Measurements from ENCODE around the gene MGAT5. TPM values are rescaled to one million over a fixed set of nuclear protein-coding genes. Genes with fewer than 3 reads are reported as not detected.

MGAT5 gene
- total and polyA plus RNA-seq, 4 donors = 6.1 to 49.7 (median 22.1) TPM

GRCh38 chr2:134357814-134358213 lies 103.9 kb downstream of the MGAT5 start:
- DNase-seq = no peak
- intact Hi-C loops (cut with DNase I) = no loop called here
- Histone ChIP-seq H3K9me3 (ENCODE audit: control insufficient read depth, low read length) (no peaks in the 10 kb centered on the region), H3K4me1 (ENCODE audit: control insufficient read depth in 1 of 2, insufficient read depth in 2 of 2, low read length in 2 of 2) (peaks cover 4 to 7% of the 10 kb centered on the region in 2 donors), H3K36me3 (ENCODE audit: control insufficient read depth in 1 of 2, insufficient read depth in 2 of 2, low read length in 1 of 2) (peaks cover 0 to 2% of the 10 kb centered on the region in 2 donors), H3K4me3 (ENCODE audit: low read length in 2 of 2) (no peak overlapping the region), H3K27ac (ENCODE audit: low read depth in 1 of 2, low read length in 2 of 2) (no peak overlapping the region), H3K27me3 (ENCODE audit: control insufficient read depth in 1 of 2, insufficient read depth in 2 of 2, low read length in 1 of 2) (no peaks in the 10 kb centered on the region)
- WGBS, 2 donors = 82 to 88% methylated on average over 3 of the region's 3 CpGs
- ATAC-seq (ENCODE audit: low FRiP score) = no peak

GRCh38 chr2:134359367-134360081 lies 105.7 kb downstream of the MGAT5 start:
- H3K27me3 ChIP-seq (ENCODE audit: control insufficient read depth in 1 of 2, insufficient read depth in 2 of 2, low read length in 1 of 2) = no peaks in the 10 kb centered on the region
- no peak overlapping the region for H3K4me3 ChIP-seq (ENCODE audit: low read length in 2 of 2)
- H3K27ac ChIP-seq (ENCODE audit: low read depth in 1 of 2, low read length in 2 of 2) = peak overlapping the region in 1 of 2 donors; percentile 54
- no peaks in the 10 kb centered on the region for H3K9me3 ChIP-seq (ENCODE audit: control insufficient read depth, low read length)
- intact Hi-C loops (cut with DNase I) = no loop called here
- DNase-seq (no peak), ATAC-seq (ENCODE audit: low FRiP score) (no peak)
- peaks cover 4 to 7% of the 10 kb centered on the region in 2 donors for H3K4me1 ChIP-seq (ENCODE audit: control insufficient read depth in 1 of 2, insufficient read depth in 2 of 2, low read length in 2 of 2)
- 61% methylated on average over 10 of the region's 10 CpGs for WGBS, 2 donors
- peaks cover 0 to 2% of the 10 kb centered on the region in 2 donors for H3K36me3 ChIP-seq (ENCODE audit: control insufficient read depth in 1 of 2, insufficient read depth in 2 of 2, low read length in 1 of 2)

- no peaks in the 10 kb centered on the region for H3K9me3 ChIP-seq (ENCODE audit: control insufficient read depth, low read length)
- no peaks in the 10 kb centered on the region for H3K27me3 ChIP-seq (ENCODE audit: control insufficient read depth in 1 of 2, insufficient read depth in 2 of 2, low read length in 1 of 2)
- DNase-seq (peak; percentile 58 to 66), ATAC-seq (ENCODE audit: low FRiP score) (peak; percentile 66)
- 6 to 9% methylated on average over 10 of the region's 10 CpGs for WGBS, 2 donors
- peaks cover 4 to 7% of the 10 kb centered on the region in 2 donors for H3K4me1 ChIP-seq (ENCODE audit: control insufficient read depth in 1 of 2, insufficient read depth in 2 of 2, low read length in 2 of 2)
- peak overlapping the region in 1 of 2 donors; percentile 94 for H3K27ac ChIP-seq (ENCODE audit: low read depth in 1 of 2, low read length in 2 of 2)
- H3K36me3 ChIP-seq (ENCODE audit: control insufficient read depth in 1 of 2, insufficient read depth in 2 of 2, low read length in 1 of 2) = peaks cover 0 to 2% of the 10 kb centered on the region in 2 donors
- intact Hi-C loops (cut with DNase I) = no loop called here
- H3K4me3 ChIP-seq (ENCODE audit: low read length in 2 of 2) = peak overlapping the region in 1 of 2 donors; percentile 34
These were observed 107.0 kb downstream of the MGAT5 start for GRCh38 chr2:134360745-134361487.

- WGBS, 2 donors = 97 to 100% methylated on average over 1 of the region's 1 CpG
- intact Hi-C loops (cut with DNase I) = no loop called here
- no peaks in the 10 kb centered on the region for H3K27me3 ChIP-seq (ENCODE audit: control insufficient read depth in 1 of 2, insufficient read depth in 2 of 2, low read length in 1 of 2)
- ATAC-seq (ENCODE audit: low FRiP score) = no peak
- H3K27ac ChIP-seq (ENCODE audit: low read depth in 1 of 2, low read length in 2 of 2) = no peak overlapping the region
- H3K9me3 ChIP-seq (ENCODE audit: control insufficient read depth, low read length) = no peaks in the 10 kb centered on the region
- peaks cover 4 to 7% of the 10 kb centered on the region in 2 donors for H3K4me1 ChIP-seq (ENCODE audit: control insufficient read depth in 1 of 2, insufficient read depth in 2 of 2, low read length in 2 of 2)
- H3K36me3 ChIP-seq (ENCODE audit: control insufficient read depth in 1 of 2, insufficient read depth in 2 of 2, low read length in 1 of 2) = peaks cover 0 to 4% of the 10 kb centered on the region in 2 donors
- no peak overlapping the region for H3K4me3 ChIP-seq (ENCODE audit: low read length in 2 of 2)
- no peak for DNase-seq
These were observed 107.8 kb downstream of the MGAT5 start for GRCh38 chr2:134361648-134362047.

- no peaks in the 10 kb centered on the region for H3K9me3 ChIP-seq (ENCODE audit: control insufficient read depth, low read length)
- intact Hi-C loops (cut with DNase I) = no loop called here
- 91 to 94% methylated on average over 1 of the region's 1 CpG for WGBS, 2 donors
- H3K27me3 ChIP-seq (ENCODE audit: control insufficient read depth in 1 of 2, insufficient read depth in 2 of 2, low read length in 1 of 2) = no peaks in the 10 kb centered on the region
- no peak for ATAC-seq (ENCODE audit: low FRiP score)
- peaks cover 4 to 7% of the 10 kb centered on the region in 2 donors for H3K4me1 ChIP-seq (ENCODE audit: control insufficient read depth in 1 of 2, insufficient read depth in 2 of 2, low read length in 2 of 2)
- no peak overlapping the region for H3K4me3 ChIP-seq (ENCODE audit: low read length in 2 of 2)
- H3K36me3 ChIP-seq (ENCODE audit: control insufficient read depth in 1 of 2, insufficient read depth in 2 of 2, low read length in 1 of 2) = peaks cover 0 to 4% of the 10 kb centered on the region in 2 donors
- H3K27ac ChIP-seq (ENCODE audit: low read depth in 1 of 2, low read length in 2 of 2) = no peak overlapping the region
- DNase-seq = no peak
These were observed 108.3 kb downstream of the MGAT5 start for GRCh38 chr2:134362152-134362668.

- H3K4me1 ChIP-seq (ENCODE audit: control insufficient read depth in 1 of 2, insufficient read depth in 2 of 2, low read length in 2 of 2) = peaks cover 6 to 8% of the 10 kb centered on the region in 2 donors
- DNase-seq = no peak
- no peaks in the 10 kb centered on the region for H3K9me3 ChIP-seq (ENCODE audit: control insufficient read depth, low read length)
- H3K4me3 ChIP-seq (ENCODE audit: low read length in 2 of 2) = no peak overlapping the region
- H3K27ac ChIP-seq (ENCODE audit: low read depth in 1 of 2, low read length in 2 of 2) = no peak overlapping the region
- ATAC-seq (ENCODE audit: low FRiP score) = no peak
- 42% methylated on average over 1 of the region's 1 CpG for WGBS, 2 donors
- H3K27me3 ChIP-seq (ENCODE audit: control insufficient read depth in 1 of 2, insufficient read depth in 2 of 2, low read length in 1 of 2) = no peaks in the 10 kb centered on the region
- H3K36me3 ChIP-seq (ENCODE audit: control insufficient read depth in 1 of 2, insufficient read depth in 2 of 2, low read length in 1 of 2) = peaks cover 0 to 4% of the 10 kb centered on the region in 2 donors
- intact Hi-C loops (cut with DNase I) = no loop called here
These were observed 108.9 kb downstream of the MGAT5 start for GRCh38 chr2:134362740-134363139.

GRCh38 chr2:134365356-134365755 lies 111.5 kb downstream of the MGAT5 start:
- WGBS, 2 donors = 83 to 84% methylated on average over 3 of the region's 3 CpGs
- Histone ChIP-seq H3K4me3 (ENCODE audit: low read length in 2 of 2) (no peak overlapping the region), H3K27ac (ENCODE audit: low read depth in 1 of 2, low read length in 2 of 2) (no peak overlapping the region), H3K4me1 (ENCODE audit: control insufficient read depth in 1 of 2, insufficient read depth in 2 of 2, low read length in 2 of 2) (peaks cover 3 to 9% of the 10 kb centered on the region in 2 donors), H3K9me3 (ENCODE audit: control insufficient read depth, low read length) (no peaks in the 10 kb centered on the region), H3K27me3 (ENCODE audit: control insufficient read depth in 1 of 2, insufficient read depth in 2 of 2, low read length in 1 of 2) (no peaks in the 10 kb centered on the region), H3K36me3 (ENCODE audit: control insufficient read depth in 1 of 2, insufficient read depth in 2 of 2, low read length in 1 of 2) (peaks cover 0 to 4% of the 10 kb centered on the region in 2 donors)
- DNase-seq (peak in 1 of 2 donors; percentile 66), ATAC-seq (ENCODE audit: low FRiP score) (no peak)
- intact Hi-C loops (cut with DNase I) = no loop called here

- Histone ChIP-seq H3K36me3 (ENCODE audit: control insufficient read depth in 1 of 2, insufficient read depth in 2 of 2, low read length in 1 of 2) (peaks cover 0 to 4% of the 10 kb centered on the region in 2 donors), H3K4me1 (ENCODE audit: control insufficient read depth in 1 of 2, insufficient read depth in 2 of 2, low read length in 2 of 2) (peaks cover 3 to 5% of the 10 kb centered on the region in 2 donors), H3K27me3 (ENCODE audit: control insufficient read depth in 1 of 2, insufficient read depth in 2 of 2, low read length in 1 of 2) (no peaks in the 10 kb centered on the region), H3K9me3 (ENCODE audit: control insufficient read depth, low read length) (no peaks in the 10 kb centered on the region), H3K4me3 (ENCODE audit: low read length in 2 of 2) (no peak overlapping the region), H3K27ac (ENCODE audit: low read depth in 1 of 2, low read length in 2 of 2) (peak overlapping the region in 1 of 2 donors; percentile 3)
- ATAC-seq (ENCODE audit: low FRiP score) (no peak), DNase-seq (no peak)
- intact Hi-C loops (cut with DNase I) = no loop called here
- 97 to 98% methylated on average over 6 of the region's 6 CpGs for WGBS, 2 donors
These were observed 112.5 kb downstream of the MGAT5 start for GRCh38 chr2:134366359-134366758.
